ENCODE data around the gene ACTL10.
A peak's percentile ranks its signal among the peaks of the same experiment; 100 is the strongest.

The ACTL10 gene

GRCh38 chr20:33663161-33664084 lies 3.3 kb upstream of the ACTL10 start:
- Histone ChIP-seq H3K9ac (ENCODE audit: low read depth, low read length) (peak overlapping the region; percentile 56), H3K9me3 (ENCODE audit: control insufficient read depth, insufficient read depth, low read length) (no peaks in the 10 kb centered on the region), H3K36me3 (ENCODE audit: insufficient read depth, low read length) (no peaks in the 10 kb centered on the region), H3K4me1 (ENCODE audit: insufficient read depth, low read length) (peaks cover 10% of the 10 kb centered on the region; the same call in 1 of the 2 replicates)

GRCh38 chr20:33664085-33664761 lies 2.5 kb upstream of the ACTL10 start:
- Histone ChIP-seq H3K4me1 (ENCODE audit: insufficient read depth, low read length) (peaks cover 10% of the 10 kb centered on the region; the same call in 1 of the 2 replicates), H3K9me3 (ENCODE audit: control insufficient read depth, insufficient read depth, low read length) (no peaks in the 10 kb centered on the region), H3K9ac (ENCODE audit: low read depth, low read length) (peak overlapping the region; percentile 56), H3K36me3 (ENCODE audit: insufficient read depth, low read length) (no peaks in the 10 kb centered on the region)

GRCh38 chr20:33664762-33665144 lies 2.0 kb upstream of the ACTL10 start:
- Histone ChIP-seq H3K9ac (ENCODE audit: low read depth, low read length) (no peak overlapping the region), H3K4me1 (ENCODE audit: insufficient read depth, low read length) (peaks cover 10% of the 10 kb centered on the region; the same call in 1 of the 2 replicates), H3K36me3 (ENCODE audit: insufficient read depth, low read length) (no peaks in the 10 kb centered on the region), H3K9me3 (ENCODE audit: control insufficient read depth, insufficient read depth, low read length) (no peaks in the 10 kb centered on the region)

- no peaks in the 10 kb centered on the region for H3K9me3 ChIP-seq (ENCODE audit: control insufficient read depth, insufficient read depth, low read length)
- 0 out of 2 replicates have a peak, but pooled peaks cover 11% of the 10 kb centered on the region for H3K36me3 ChIP-seq (ENCODE audit: insufficient read depth, low read length)
- H3K9ac ChIP-seq (ENCODE audit: low read depth, low read length) = peak overlapping the region; percentile 65; the same call in 1 of the 2 replicates
- H3K4me1 ChIP-seq (ENCODE audit: insufficient read depth, low read length) = peaks cover 10% of the 10 kb centered on the region; the same call in 1 of the 2 replicates
Observed at GRCh38 chr20:33667245-33667675, 517 bp downstream of the ACTL10 start.

GRCh38 chr20:33667676-33668465 lies 1.1 kb downstream of the ACTL10 start:
- Histone ChIP-seq H3K9me3 (ENCODE audit: control insufficient read depth, insufficient read depth, low read length) (no peaks in the 10 kb centered on the region), H3K4me1 (ENCODE audit: insufficient read depth, low read length) (peaks cover 10% of the 10 kb centered on the region), H3K9ac (ENCODE audit: low read depth, low read length) (peak overlapping the region; percentile 65; the same call in 1 of the 2 replicates), H3K36me3 (ENCODE audit: insufficient read depth, low read length) (0 out of 2 replicates have a peak, but pooled peaks cover 11% of the 10 kb centered on the region)

- H3K9ac ChIP-seq (ENCODE audit: low read depth, low read length) = no peak overlapping the region
- H3K36me3 ChIP-seq (ENCODE audit: insufficient read depth, low read length) = 0 out of 2 replicates have a peak, but pooled peaks cover 11% of the 10 kb centered on the region
- H3K4me1 ChIP-seq (ENCODE audit: insufficient read depth, low read length) = peaks cover 14% of the 10 kb centered on the region
- no peaks in the 10 kb centered on the region for H3K9me3 ChIP-seq (ENCODE audit: control insufficient read depth, insufficient read depth, low read length)
Observed at GRCh38 chr20:33668466-33669155, 1.9 kb downstream of the ACTL10 start.

- H3K36me3 ChIP-seq (ENCODE audit: insufficient read depth, low read length) = 0 out of 2 replicates have a peak, but pooled peaks cover 11% of the 10 kb centered on the region
Observed at GRCh38 chr20:33669224-33669623, 2.5 kb downstream of the ACTL10 start.

GRCh38 chr20:33669873-33670640 lies 3.3 kb downstream of the ACTL10 start:
- Histone ChIP-seq H3K4me1 (ENCODE audit: insufficient read depth, low read length) (peaks cover 12% of the 10 kb centered on the region), H3K9ac (ENCODE audit: low read depth, low read length) (no peak overlapping the region), H3K36me3 (ENCODE audit: insufficient read depth, low read length) (0 out of 2 replicates have a peak, but pooled peaks cover 11% of the 10 kb centered on the region)

More at GRCh38 chr20:33669224-33669623, 2.5 kb downstream of the ACTL10 start:
- Histone ChIP-seq H3K9ac (ENCODE audit: low read depth, low read length) (no peak overlapping the region), H3K4me1 (ENCODE audit: insufficient read depth, low read length) (peaks cover 14% of the 10 kb centered on the region), H3K9me3 (ENCODE audit: control insufficient read depth, insufficient read depth, low read length) (no peaks in the 10 kb centered on the region)

GRCh38 chr20:33670715-33671499 lies 4.2 kb downstream of the ACTL10 start:
- H3K9ac ChIP-seq (ENCODE audit: low read depth, low read length) = no peak overlapping the region
- no peaks in the 10 kb centered on the region for H3K9me3 ChIP-seq (ENCODE audit: control insufficient read depth, insufficient read depth, low read length)
- 0 out of 2 replicates have a peak, but pooled peaks cover 11% of the 10 kb centered on the region for H3K36me3 ChIP-seq (ENCODE audit: insufficient read depth, low read length)
- H3K4me1 ChIP-seq (ENCODE audit: insufficient read depth, low read length) = peaks cover 19% of the 10 kb centered on the region

More at GRCh38 chr20:33669873-33670640, 3.3 kb downstream of the ACTL10 start:
- H3K9me3 ChIP-seq (ENCODE audit: control insufficient read depth, insufficient read depth, low read length) = no peaks in the 10 kb centered on the region

- Histone ChIP-seq H3K4me1 (ENCODE audit: insufficient read depth, low read length) (peaks cover 19% of the 10 kb centered on the region), H3K9me3 (ENCODE audit: control insufficient read depth, insufficient read depth, low read length) (no peaks in the 10 kb centered on the region), H3K9ac (ENCODE audit: low read depth, low read length) (no peak overlapping the region), H3K36me3 (ENCODE audit: insufficient read depth, low read length) (peaks cover 11% of the 10 kb centered on the region; the same call in 1 of the 2 replicates)
Observed at GRCh38 chr20:33671573-33672288, 5.0 kb downstream of the ACTL10 start.

GRCh38 chr20:33672426-33673113 lies 5.8 kb downstream of the ACTL10 start:
- H3K4me1 ChIP-seq (ENCODE audit: insufficient read depth, low read length) = peaks cover 19% of the 10 kb centered on the region
- H3K9ac ChIP-seq (ENCODE audit: low read depth, low read length) = peak overlapping the region; percentile 71; the same call in 1 of the 2 replicates
- H3K36me3 ChIP-seq (ENCODE audit: insufficient read depth, low read length) = peaks cover 11% of the 10 kb centered on the region
- H3K9me3 ChIP-seq (ENCODE audit: control insufficient read depth, insufficient read depth, low read length) = no peaks in the 10 kb centered on the region
